ENCODE data around the gene DAGLA.

Gene DAGLA

DNA sequence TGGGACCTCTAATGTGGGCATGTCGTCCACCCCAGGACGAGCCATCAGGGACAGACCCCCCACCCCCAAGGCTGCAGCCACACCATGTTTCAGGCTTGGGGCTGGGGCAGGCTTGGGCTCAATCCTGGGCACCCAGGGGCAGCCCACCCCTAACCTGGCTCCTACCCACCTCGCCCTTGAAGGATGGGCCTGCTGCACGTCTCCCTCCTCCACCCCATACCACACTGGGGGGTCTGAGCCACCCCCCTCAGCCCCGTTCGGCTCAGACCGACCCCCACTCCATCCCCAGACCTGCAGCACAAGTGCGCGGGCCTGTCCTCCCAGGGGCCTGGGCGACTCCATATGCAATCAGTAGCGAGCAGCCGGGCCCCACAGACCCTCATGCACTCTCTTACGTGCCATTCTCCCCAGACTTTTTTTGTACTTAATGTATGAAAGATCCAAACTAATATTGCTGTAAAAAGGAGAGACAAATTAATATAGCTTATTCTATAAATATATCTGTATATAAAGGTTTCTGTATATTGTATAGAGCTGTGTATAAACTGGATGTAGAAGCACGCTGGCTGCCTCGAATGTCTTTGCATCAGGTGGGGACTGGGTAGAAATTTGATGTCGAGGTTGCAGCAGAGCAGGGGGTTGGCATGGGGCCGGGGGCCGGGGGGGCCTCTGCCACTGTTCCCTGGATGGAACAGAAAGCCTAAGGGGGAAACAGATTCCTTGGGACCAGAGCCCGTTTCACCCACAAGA lies 66.4 kb downstream of the DAGLA start:
- Histone ChIP-seq H3K36me3 (no peaks in the 10 kb centered on the region), H3K27ac (no peak overlapping the region), H3K4me1 (ENCODE audit: control insufficient read depth in 1 of 2, insufficient read depth in 1 of 2, low read depth in 1 of 2, low read length in 1 of 2) (peaks cover 4 to 8% of the 10 kb centered on the region in 2 experiments), H3K27me3 (peaks cover 39% of the 10 kb centered on the region), H3K4me3 (ENCODE audit: low read depth in 1 of 2, low read length in 1 of 2) (no peak overlapping the region), H3K9me3 (no peaks in the 10 kb centered on the region)
- TF ChIP-seq CTCF (IDR thresholded peaks at IDR 0.05): no peak

- Histone ChIP-seq H3K4me3 (ENCODE audit: low read depth in 1 of 2, low read length in 1 of 2) (no peak overlapping the region), H3K27ac (no peak overlapping the region), H3K27me3 (peaks cover 47% of the 10 kb centered on the region), H3K4me1 (ENCODE audit: control insufficient read depth in 1 of 2, insufficient read depth in 1 of 2, low read depth in 1 of 2, low read length in 1 of 2) (peaks cover 2 to 8% of the 10 kb centered on the region in 2 experiments), H3K36me3 (no peaks in the 10 kb centered on the region), H3K9me3 (no peaks in the 10 kb centered on the region)
- TF ChIP-seq CTCF (IDR thresholded peaks at IDR 0.05): peak; percentile 70
Measured at GRCh38 chr11:61747192-61747966, 67.2 kb downstream of the DAGLA start.

- H3K4me3 ChIP-seq (ENCODE audit: low read depth in 1 of 2, low read length in 1 of 2): no peak overlapping the region
- H3K36me3 ChIP-seq: no peaks in the 10 kb centered on the region
- peaks cover 52% of the 10 kb centered on the region for H3K27me3 ChIP-seq
- peaks cover 0 to 4% of the 10 kb centered on the region in 2 experiments for H3K4me1 ChIP-seq (ENCODE audit: control insufficient read depth in 1 of 2, insufficient read depth in 1 of 2, low read depth in 1 of 2, low read length in 1 of 2)
- no peak for TF ChIP-seq CTCF (IDR thresholded peaks at IDR 0.05)
- H3K27ac ChIP-seq: no peak overlapping the region
- H3K9me3 ChIP-seq: no peaks in the 10 kb centered on the region
Measured at GRCh38 chr11:61747967-61748285, 67.7 kb downstream of the DAGLA start.

- no peak overlapping the region for H3K4me3 ChIP-seq (ENCODE audit: low read depth in 1 of 2, low read length in 1 of 2)
- H3K9me3 ChIP-seq: no peaks in the 10 kb centered on the region
- H3K36me3 ChIP-seq: no peaks in the 10 kb centered on the region
- H3K27ac ChIP-seq: no peak overlapping the region
- peaks cover 70% of the 10 kb centered on the region for H3K27me3 ChIP-seq
- no peak for TF ChIP-seq CTCF (IDR thresholded peaks at IDR 0.05)
- peaks cover 0 to 4% of the 10 kb centered on the region in 2 experiments for H3K4me1 ChIP-seq (ENCODE audit: control insufficient read depth in 1 of 2, insufficient read depth in 1 of 2, low read depth in 1 of 2, low read length in 1 of 2)
Measured at GRCh38 chr11:61749591-61750217, 69.5 kb downstream of the DAGLA start.

DNA sequence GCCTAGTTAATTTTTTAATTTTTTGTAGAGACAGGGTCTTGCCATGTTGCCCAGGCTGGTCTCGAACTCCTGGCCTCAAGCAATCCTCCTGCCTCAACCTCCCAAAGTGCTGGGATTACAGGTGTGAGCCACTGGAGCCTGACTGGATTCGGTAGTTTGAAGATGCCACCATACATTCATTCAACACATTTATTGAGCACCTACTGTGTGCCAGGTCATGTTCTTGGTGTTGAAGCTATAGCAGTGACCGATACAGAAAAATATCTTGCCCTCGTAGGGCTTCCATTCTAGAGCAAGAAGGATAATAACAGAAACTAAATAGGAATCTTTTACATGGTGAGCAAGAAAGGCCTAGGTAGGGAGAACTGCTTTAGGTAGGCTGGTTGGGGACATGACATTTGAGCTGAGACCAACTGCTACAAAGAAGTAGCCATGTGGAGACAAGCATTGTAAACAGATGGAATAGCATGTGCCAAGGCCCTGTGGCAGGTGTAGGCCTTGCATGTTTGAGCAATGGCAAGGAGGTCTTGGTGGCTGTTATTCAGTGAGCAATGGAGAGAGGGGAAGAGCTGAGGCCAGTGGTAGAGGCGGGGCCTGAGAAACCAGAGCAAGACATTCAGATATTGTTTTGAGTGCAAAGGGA lies 70.6 kb downstream of the DAGLA start:
- peaks cover 72% of the 10 kb centered on the region for H3K27me3 ChIP-seq
- H3K36me3 ChIP-seq: no peaks in the 10 kb centered on the region
- no peak overlapping the region for H3K4me3 ChIP-seq (ENCODE audit: low read depth in 1 of 2, low read length in 1 of 2)

More for the DNA sequence above, 70.6 kb downstream of the DAGLA start:
- no peak for TF ChIP-seq CTCF (IDR thresholded peaks at IDR 0.05)
- H3K27ac ChIP-seq: no peak overlapping the region
- peaks cover 0 to 4% of the 10 kb centered on the region in 2 experiments for H3K4me1 ChIP-seq (ENCODE audit: control insufficient read depth in 1 of 2, insufficient read depth in 1 of 2, low read depth in 1 of 2, low read length in 1 of 2)
- H3K9me3 ChIP-seq: no peaks in the 10 kb centered on the region

Data from neutrophil (primary cell).